Left lung (tissue), 10 donors: ENCODE results near the gene SUSD3. TPM values are rescaled to one million over a fixed set of nuclear protein-coding genes. Genes with fewer than 3 reads are reported as not detected.

Experiments
- ATAC-seq: fragments of 200-7000 bp; cut with Tn5 transposase; one replicate; pipeline ENCODE4 v1.9.1; 2020; ENCODE audit warnings: moderate library complexity
- DNase-seq, 4 donors: peaks; one replicate each; pipeline ENCODE4 v3.0.0-alpha.2; 2013 to 2020
- H3K27ac ChIP-seq, 2 donors: fragments of 200-600 bp; sonication (generic) in 1 of 2; one replicate each; pipeline versions ENCODE4 v1.5.0 to v1.8.0; 2020 to 2021
- H3K27me3 ChIP-seq, 2 donors: fragments of 200-600 bp; sonication (generic) in 1 of 2; one replicate each; pipeline versions ENCODE4 v1.5.0 to v1.8.0; 2020 to 2021
- H3K36me3 ChIP-seq, 2 donors: fragments of 200-600 bp; sonication (generic) in 1 of 2; one replicate each; pipeline versions ENCODE4 v1.5.0 to v1.8.0; 2020 to 2021
- H3K4me1 ChIP-seq, 2 donors: fragments of 200-600 bp; one replicate each; pipeline ENCODE4 v1.8.0; 2021
- H3K4me3 ChIP-seq, 2 donors: fragments of 200-600 bp; sonication (generic) in 1 of 2; one replicate each; pipeline versions ENCODE4 v1.5.0 to v1.8.0; 2020 to 2021; ENCODE audit warnings: mild to moderate bottlenecking in 1 of 2
- H3K9me3 ChIP-seq, 2 donors: fragments of 200-600 bp; sonication (generic) in 1 of 2; one replicate each; pipeline versions ENCODE4 v1.5.0 to v1.8.0; 2020 to 2021
- CTCF ChIP-seq, 2 donors: fragments of 200-600 bp; sonication (generic) in 1 of 2; IDR thresholded peaks; one replicate each; pipeline versions ENCODE4 v1.5.0 to v1.8.0; 2021; ENCODE audit warnings: antibody characterized with exemption in 2 of 2
- intact Hi-C, 2 donors: fragments of 100-400 bp; cut with DNase I; formaldehyde crosslinking; loops; one replicate each; pipeline versions ENCODE4 v1.11.2 to v1.14.2; 2022
- polyA plus RNA-seq, 6 donors: library from polyadenylated mRNA; unstranded; fragments of 120-200 nt; gene quantifications; one replicate each; pipeline ENCODE4 v1.2.1, GENCODE V29; 2013; ENCODE audit not compliant: insufficient read length in 6 of 6
- total RNA-seq, 2 donors: library from RNA; stranded (reverse); fragmentation: NEBNext Ultra II Directional; extraction: Animal tissue kit (Norgen Biotek cat#: 25700); gene quantifications; one replicate each; pipeline ENCODE4 v1.2.1, GENCODE V29; 2021
- donor health status: DM: no; HTN: yes; CAD: no.
- donor health status: DM: no; HTN: no; CAD: no.

SUSD3 gene
- total and polyA plus RNA-seq, 8 donors, result 2.6 to 12.1 (median 5.3) TPM

DNA sequence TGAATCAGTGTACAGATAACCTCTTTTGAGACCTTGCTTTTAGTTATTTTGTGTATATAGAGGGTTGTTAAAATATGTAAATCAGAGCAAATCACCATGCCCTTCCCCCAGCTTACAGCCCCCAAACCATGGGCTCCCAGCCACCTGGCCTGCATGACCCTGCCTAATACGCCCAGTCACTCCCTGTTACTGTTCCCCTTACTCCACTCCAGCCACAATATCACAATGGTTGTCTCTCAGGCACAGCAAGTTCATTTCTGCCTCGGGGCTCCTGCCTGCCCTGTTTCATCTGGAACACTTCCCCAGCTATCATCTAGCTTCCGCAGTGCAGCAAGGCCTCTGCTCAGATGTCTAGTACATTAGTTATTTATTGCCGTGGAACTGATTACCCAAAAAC, 32.6 kb downstream of the SUSD3 start:
- DNase-seq (peak in 1 of 4 donors; percentile 10), ATAC-seq (no peak)
- no peaks in the 10 kb centered on the region for H3K27me3 ChIP-seq
- H3K9me3 ChIP-seq, result peaks cover 0 to 7% of the 10 kb centered on the region in 2 donors
- intact Hi-C loops, result no loop called here
- TF ChIP-seq CTCF (IDR thresholded peaks at IDR 0.05), result no peak
- no peaks in the 10 kb centered on the region for H3K36me3 ChIP-seq
- H3K4me1 ChIP-seq, result peaks cover 5 to 34% of the 10 kb centered on the region in 2 donors
- no peak overlapping the region for H3K4me3 ChIP-seq
- peak overlapping the region in 1 of 2 donors; percentile 33 for H3K27ac ChIP-seq

GRCh38 chr9:93091453-93092081, 33.1 kb downstream of the SUSD3 start:
- Histone ChIP-seq H3K4me1 (peaks cover 5 to 36% of the 10 kb centered on the region in 2 donors), H3K4me3 (no peak overlapping the region), H3K9me3 (peaks cover 0 to 7% of the 10 kb centered on the region in 2 donors), H3K36me3 (no peaks in the 10 kb centered on the region), H3K27ac (peak overlapping the region in 1 of 2 donors; percentile 33), H3K27me3 (no peaks in the 10 kb centered on the region)
- TF ChIP-seq CTCF (IDR thresholded peaks at IDR 0.05), result no peak
- intact Hi-C loops, result no loop called here
- DNase-seq (peak in 1 of 4 donors; percentile 61), ATAC-seq (no peak)

DNA sequence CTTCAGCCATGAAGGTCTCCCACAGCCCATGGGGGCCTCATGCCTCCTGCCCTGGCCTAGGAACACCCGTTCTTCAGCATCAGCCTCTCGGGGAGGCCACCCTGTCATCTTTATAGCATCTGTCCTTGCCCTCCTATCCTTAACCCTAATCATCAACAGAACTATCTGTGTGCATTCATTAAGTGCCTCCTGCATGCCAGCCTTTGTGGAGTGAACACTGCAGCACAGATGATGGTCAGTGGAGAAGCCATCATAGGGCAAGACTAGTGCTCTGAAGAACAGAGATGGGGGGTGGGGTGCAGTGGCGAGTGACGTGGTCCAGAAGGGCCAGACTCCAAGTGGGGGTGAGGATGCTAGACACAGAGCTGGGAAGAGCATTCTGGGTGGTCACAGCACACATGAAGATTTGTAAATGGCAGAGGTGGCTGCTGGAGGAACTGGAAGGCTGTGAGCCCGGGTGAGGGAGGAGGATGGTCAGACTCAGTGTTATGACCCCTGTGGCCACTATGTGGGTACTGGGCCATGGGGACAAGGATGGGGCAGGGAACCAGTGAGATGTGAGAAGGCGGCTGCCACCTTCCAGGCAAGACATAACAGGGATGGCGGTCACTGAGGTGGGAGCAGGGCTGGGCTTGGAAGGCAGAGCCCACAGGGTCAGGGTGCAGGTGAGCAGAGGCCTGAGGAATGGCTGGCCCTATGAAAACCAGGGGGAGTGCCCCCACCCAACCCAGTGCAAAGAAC, 33.9 kb downstream of the SUSD3 start:
- no peak for ATAC-seq
- DNase-seq, result peak in 1 of 4 donors; percentile 32
- peaks cover 12 to 45% of the 10 kb centered on the region in 2 donors for H3K4me1 ChIP-seq
- H3K4me3 ChIP-seq, result no peak overlapping the region
- H3K9me3 ChIP-seq, result peaks cover 0 to 7% of the 10 kb centered on the region in 2 donors
- TF ChIP-seq CTCF (IDR thresholded peaks at IDR 0.05), result no peak
- intact Hi-C loops, result no loop called here
- H3K36me3 ChIP-seq, result no peaks in the 10 kb centered on the region
- no peaks in the 10 kb centered on the region for H3K27me3 ChIP-seq
- H3K27ac ChIP-seq, result no peak overlapping the region

- Histone ChIP-seq H3K36me3 (no peaks in the 10 kb centered on the region), H3K4me1 (peaks cover 20 to 53% of the 10 kb centered on the region in 2 donors), H3K27ac (peak overlapping the region in 1 of 2 donors; percentile 98), H3K27me3 (no peaks in the 10 kb centered on the region), H3K9me3 (peaks cover 0 to 7% of the 10 kb centered on the region in 2 donors), H3K4me3 (no peak overlapping the region)
- DNase-seq (peak in 3 of 4 donors; percentile 36 to 71 (median 43)), ATAC-seq (no peak)
- intact Hi-C loops, result no loop called here
- TF ChIP-seq CTCF (IDR thresholded peaks at IDR 0.05), result no peak
Measured at GRCh38 chr9:93093127-93093876, 34.8 kb downstream of the SUSD3 start.
